ENCODE measurements around the gene TEX13A.
"Not testable (repeated sequence)": the region's sequence is repeated elsewhere in the genome, so short reads cannot be mapped to it uniquely, and the experiment has no call there.

Gene TEX13A, protein sequence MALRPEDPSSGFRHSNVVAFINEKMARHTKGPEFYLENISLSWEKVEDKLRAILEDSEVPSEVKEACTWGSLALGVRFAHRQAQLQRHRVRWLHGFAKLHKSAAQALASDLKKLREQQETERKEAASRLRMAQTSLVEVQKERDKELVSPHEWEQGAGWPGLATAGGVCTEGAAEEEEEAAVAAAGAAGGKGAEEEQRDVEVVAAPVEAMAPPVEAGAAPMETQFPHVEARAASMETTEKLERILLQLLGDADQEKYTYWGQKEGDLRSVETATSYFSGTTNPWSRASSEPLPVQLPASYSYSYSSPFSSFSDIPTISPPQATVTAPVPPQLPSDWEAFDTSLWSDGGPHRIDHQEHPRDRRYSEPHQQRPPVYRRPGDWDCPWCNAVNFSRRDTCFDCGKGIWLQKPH

DNA sequence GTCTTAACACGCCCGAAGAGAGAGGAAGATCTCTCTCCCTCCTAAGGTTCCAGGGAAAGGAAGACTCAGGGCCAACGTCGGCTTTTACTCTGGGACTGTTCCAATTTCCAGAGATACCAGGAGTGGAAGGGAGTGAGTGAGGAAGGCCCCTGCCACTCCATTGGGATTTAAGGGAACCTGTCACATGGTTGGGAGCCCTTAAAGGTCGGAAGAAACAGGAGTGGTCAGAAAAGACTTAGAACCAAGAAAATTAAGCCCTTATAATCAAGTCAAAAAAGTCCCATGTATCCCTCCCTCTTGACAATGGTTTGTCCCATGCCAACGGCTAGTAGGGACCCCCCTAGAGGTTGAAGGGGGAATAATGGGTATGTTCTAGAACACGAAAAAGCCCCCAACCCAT is at the start of gene TEX13A:
TSS of gene TEX13A (minus strand) at position 59 of the 400 bp plus-strand sequence. CDS start 297 bp downstream, outside the sequence.
- no peak for DNase-seq (ENCODE audit: low read depth, low spot score)

DNA sequence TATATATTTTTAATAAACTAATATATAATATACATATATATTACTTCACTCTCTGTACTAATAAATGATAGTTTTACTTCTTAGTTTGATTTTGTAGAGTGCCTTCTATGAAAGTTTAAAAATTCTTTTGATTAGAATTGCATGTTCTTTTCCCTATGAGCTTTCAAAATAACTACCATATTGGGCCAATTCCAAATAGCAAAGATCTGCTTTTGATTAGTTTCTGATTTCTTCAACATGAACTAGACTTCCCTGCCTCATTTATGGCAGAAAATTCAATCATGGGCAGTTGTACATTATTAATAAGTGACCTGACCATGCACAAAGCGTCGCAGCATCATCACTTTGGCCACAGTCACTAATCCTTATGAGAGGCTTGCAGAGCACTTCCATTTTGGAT is 48.9 kb upstream of the TEX13A start:
- DNase-seq (ENCODE audit: low read depth, low spot score) = no peak

DNA sequence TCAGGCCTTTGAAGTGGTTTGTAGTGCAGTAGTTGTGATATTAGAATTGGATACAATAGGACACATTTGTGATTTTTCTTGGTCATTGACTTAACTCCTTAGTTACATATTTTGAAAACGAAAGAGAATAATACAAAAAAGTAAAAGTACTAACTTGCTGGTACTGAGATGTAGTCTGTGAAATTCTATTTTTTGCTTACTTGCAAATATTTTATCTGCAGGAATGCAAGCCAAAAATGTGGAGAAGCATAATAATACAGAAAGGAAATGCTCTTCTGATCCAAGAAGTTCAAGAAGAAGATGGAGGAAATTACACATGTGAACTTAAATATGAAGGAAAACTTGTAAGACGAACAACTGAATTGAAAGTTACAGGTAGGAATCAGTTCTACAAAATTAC is 46.7 kb upstream of the TEX13A start:
- no peak for DNase-seq (ENCODE audit: low read depth, low spot score)

DNA sequence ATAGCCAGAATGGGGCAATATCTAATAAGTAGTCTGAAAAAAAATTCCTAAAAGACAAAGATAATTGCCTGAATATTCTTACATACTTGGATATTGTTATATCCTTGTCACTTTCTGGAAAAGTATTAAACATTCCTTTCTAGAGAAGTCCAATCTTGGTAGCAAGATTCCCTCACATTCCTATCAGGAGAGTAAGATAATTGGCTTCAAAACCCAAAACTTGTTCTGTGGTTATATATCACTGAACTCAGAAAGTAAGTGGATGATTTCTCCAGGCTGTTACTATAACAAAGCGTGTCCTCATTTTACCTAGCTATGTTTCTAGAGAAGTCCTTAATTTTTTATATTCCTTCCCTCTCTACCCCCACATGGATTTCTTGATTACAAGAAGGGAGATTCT is 46.0 kb upstream of the TEX13A start:
- no peak for DNase-seq (ENCODE audit: low read depth, low spot score)

DNA sequence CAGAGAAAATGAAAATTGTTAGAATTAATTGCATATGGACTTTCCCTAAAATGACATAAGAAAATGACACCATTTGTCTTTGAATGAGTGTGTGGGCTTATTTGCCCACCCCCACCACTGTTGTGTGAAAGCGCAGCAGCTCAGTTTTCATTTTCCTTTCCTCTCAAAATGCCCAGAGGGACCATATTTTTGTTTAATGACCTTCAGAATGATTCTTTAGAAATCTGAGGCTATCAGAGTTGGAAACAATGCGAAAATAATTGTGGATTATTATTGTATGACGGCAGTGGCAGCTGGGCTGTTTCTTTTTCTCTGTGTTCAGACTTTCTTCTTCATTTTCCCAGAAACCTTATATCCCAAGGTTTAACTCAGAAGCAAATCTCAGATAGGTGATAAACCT is 44.6 kb upstream of the TEX13A start:
- DNase-seq (ENCODE audit: low read depth, low spot score) = no peak

DNA sequence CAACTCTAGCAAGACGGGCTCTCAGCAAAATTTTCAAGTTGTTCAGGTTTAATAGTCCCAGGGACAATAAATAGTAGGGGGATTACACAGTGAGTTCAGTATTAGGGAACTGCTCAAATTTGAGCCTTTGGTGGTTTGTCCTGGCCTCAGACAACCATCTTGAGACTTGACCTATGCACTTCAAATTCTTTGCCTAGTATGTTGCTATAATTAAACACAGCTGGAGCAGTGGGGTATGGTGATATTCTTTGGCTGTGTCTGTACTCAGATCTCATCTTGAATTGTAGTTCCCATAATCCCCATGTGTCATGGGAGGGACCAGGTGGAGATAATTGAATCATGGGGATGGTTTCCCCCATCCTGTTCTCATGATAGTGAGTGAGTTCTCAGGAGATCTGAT is 43.3 kb upstream of the TEX13A start:
- DNase-seq (ENCODE audit: low read depth, low spot score) = no peak

DNA sequence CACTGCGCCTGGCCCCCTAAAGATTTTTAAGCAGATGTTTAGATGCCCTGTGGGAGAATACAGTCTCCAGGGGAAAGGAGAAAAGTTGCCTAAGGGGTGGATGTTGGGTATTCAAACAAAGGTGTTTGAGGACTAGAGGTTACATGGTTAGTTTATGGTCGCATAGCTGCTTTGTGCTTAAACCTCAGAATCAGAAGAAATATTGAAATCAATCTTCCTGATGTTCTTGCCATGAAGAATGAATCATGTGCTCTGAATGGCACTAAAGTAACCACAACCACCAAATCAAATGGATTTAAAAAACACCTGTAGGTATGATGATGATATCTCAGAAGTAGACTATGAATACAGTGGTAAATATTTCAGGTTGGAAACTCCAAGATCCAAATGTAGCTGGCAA is 42.7 kb upstream of the TEX13A start:
- DNase-seq (ENCODE audit: low read depth, low spot score) = no peak

DNA sequence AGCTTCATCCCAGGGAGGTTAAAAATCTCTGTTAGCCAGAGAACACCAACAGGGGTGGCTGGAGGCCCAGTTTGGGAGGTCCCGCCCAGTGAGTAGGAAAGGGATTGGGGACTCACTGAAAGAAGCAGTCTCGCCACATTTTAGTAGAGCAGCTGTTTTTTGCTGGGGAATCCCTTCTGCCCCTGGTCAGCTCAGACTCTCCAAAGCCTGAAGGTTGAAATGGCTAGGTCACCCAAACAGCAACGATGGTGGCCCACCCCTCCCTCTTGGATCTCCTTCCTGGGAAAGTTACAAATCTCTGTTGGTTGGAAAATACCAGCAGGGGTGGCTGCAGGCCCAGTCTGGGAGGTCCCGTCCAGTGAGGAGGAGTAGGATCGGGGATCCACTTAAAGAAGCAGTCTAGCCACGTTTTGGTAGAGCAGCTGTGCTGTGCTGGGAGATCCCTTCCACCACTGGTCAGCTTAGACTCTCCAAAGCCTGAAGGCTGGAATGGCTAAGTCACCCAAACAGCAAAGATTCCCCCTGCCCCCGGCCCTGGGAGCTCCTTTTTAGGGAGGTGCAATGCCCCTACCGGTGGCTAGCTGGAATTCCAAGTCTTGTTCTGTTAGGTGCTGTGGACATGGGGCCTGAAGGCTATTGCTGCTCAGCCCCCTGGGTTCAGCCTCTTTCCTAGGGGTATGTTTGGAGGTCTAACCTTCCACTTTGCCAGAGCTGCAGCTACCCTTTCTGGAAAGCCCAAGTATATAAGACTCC is 40.0 kb upstream of the TEX13A start:
- DNase-seq (ENCODE audit: low read depth, low spot score) = no peak

DNA sequence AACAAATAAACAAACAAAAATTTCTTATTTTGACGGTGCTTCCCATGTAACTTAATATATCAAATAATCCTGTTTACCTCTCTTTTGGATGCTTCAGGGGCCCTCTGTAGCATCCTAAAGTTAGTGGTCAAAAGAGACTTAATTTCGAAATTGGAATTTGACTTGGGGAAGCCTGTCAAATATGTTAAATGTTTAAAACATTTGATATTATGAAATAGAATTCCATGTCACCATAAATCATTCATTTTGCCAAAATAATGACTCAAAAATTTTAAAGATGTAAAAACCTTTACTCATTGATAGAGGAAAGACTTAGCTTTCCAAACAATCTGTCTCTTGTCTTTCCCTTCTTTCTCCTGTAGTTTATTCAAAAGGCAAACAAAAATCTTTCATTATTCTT is 20.6 kb upstream of the TEX13A start:
- no peak for DNase-seq (ENCODE audit: low read depth, low spot score)

DNA sequence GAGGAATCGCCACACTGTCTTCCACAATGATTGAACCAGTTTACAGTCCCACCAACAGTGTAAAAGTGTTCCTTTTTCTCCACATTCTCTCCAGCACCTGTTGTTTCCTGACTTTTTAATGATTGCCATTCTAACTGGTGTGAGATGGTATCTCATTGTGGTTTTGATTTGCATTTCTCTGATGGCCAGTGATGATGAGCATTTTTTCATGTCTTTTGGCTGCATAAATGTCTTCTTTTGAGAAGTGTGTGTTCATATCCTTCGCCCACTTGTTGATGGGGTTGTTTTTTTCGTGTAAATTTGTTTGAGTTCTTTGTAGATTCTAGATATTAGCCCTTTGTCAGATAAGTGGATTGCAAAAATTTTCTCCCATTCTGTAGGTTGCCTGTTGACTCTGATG is 16.9 kb upstream of the TEX13A start:
- DNase-seq (ENCODE audit: low read depth, low spot score) = not testable (repeated sequence)

DNA sequence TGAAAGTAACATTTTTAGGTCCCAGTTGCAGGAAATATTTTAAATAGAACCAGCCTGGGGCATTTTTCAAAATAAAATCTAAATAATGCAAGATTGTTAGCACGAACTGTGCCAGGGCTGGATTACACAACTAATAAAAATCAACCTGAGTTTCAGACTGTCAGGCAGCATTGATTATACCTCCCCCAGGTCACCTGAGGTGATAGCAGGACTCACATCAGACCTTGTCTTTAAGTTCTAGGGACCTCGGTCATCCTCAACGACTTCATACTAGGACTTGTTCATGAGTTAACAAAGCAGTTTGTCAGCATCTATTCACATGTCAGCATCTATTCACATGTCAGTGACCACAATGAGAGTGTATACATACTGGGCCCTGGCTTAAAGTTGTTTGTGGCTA is 8.7 kb upstream of the TEX13A start:
- no peak for DNase-seq (ENCODE audit: low read depth, low spot score)

DNA sequence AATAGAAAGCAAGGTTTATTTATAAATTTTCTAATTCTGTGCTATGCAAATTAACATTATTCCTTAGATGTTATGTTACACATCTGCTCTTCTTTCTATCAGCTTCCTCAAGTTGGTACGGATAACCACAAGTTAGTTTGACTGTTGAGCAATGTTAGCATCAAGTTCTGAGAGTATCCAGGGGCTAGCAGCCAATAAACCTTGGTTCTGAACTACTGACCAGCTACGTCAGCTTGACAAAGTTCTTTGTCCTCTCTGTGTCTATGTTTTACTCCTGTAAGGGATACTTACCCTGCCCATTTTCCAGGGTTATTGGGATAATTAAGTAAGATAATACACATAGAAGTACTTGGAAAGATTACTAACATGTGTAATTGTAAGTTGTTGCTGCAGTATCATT is 8.1 kb upstream of the TEX13A start:
- DNase-seq (ENCODE audit: low read depth, low spot score) = no peak

DNA sequence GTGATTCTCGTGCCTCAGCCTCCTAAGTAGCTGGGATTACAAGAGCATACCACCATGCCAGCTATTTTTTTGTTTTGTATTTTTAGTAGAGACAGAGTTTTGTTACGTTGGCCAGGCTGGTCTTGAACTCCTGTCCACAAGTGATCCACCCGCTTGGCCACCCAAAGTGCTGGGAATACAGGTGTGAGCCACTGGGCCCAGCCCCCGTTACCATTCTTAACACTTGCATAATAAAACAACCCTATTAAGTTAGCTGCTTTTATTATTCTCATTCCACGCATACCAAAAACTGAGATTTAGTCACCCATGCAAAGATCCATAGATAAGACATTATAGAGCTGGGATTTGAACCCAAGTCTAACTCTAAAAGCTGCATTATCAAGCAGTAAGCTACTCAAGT is 6.0 kb upstream of the TEX13A start:
- DNase-seq (ENCODE audit: low read depth, low spot score) = peak; percentile 15

DNA sequence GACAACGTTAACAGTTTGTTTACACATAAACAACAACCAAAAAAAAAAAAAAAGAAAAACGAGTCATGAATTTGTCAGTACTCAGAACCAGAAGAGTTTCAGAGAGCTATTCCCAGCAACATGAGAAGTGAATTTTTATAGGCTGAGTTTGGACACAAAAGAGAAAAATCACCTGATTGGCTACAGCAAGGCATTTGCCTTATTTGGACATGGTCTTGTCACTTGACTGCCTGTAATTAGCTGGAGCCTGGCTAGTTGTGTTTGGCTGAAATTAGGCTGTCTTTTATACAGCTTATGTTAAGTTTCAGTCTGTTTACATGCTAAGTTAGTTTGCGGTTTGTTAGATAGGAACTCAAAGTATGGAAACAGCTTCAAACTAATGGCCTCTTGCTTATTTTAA is 880 bp upstream of the TEX13A start:
- DNase-seq (ENCODE audit: low read depth, low spot score) = no peak

DNA sequence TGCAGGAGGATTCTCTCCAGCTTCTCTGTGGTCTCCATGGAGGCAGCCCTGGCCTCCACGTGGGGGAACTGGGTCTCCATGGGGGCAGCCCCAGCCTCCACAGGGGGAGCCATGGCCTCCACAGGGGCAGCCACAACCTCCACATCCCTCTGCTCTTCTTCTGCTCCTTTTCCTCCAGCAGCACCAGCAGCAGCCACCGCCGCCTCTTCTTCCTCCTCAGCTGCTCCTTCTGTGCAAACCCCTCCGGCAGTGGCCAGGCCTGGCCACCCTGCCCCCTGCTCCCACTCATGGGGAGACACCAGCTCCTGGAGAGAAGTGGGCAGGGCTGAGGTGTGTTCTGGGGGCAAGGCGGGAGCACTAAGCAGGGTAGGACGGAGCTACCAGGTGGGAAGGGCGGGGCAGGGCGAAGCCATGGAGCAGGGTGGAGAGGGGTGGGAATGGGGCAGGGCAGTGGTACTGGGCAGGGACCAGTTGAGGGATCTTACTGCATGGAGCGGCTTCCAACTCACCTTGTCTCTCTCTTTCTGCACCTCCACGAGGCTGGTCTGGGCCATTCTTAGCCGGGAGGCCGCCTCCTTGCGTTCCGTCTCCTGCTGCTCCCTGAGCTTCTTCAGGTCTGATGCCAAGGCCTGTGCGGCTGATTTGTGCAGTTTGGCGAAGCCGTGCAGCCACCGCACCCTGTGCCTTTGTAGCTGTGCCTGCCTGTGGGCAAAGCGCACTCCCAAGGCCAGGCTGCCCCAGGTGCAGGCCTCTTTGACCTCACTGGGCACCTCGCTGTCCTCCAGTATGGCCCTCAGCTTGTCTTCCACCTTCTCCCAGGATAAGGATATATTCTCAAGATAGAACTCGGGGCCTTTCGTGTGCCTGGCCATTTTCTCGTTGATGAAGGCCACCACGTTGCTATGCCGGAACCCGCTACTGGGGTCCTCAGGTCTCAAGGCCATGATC is 766 bp downstream of the TEX13A start:
- DNase-seq (ENCODE audit: low read depth, low spot score) = no peak

DNA sequence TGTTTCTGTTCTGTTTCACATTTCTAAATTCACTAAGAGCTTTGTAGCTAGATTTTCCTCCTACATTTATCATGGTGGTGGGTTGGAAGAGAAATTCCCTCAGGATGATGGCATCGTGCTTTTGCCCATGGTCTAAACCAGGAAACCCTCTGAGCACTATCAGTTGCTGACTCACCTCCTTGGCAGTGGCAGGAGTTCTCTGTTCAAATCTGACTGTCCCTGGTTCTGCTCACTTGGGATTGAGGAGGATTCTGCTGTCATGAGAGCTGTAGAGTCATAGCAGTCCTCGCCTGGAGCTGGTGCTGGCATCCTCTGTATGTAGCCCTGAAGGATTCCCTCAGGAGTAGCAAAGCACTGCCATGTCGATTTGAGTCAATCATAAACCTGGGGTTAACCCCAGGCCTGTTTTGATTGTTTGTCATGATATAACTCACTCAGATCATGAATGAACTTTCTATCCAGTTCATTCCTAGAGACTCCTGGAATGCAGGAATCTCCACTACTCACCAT is 9.4 kb downstream of the TEX13A start:
- DNase-seq (ENCODE audit: low read depth, low spot score) = no peak

DNA sequence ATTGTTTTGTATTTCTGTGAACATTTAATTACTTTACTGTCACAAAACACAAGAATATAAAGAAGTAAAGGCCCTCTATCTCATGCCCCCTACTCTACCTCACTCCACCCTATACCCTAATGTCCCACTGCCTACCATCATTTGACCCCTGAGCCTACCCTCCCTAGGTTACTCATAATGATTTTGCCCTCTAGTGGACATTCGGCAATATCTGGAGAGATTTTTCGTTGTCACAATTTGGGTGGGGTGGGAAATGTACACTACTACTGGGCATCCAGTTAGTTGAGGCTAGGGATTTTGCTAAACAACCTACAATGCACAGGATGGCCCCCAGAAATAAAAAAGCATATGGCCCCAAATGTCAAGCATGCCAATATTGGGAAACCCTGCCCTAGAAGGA is 10.2 kb downstream of the TEX13A start:
- DNase-seq (ENCODE audit: low read depth, low spot score) = no peak

DNA sequence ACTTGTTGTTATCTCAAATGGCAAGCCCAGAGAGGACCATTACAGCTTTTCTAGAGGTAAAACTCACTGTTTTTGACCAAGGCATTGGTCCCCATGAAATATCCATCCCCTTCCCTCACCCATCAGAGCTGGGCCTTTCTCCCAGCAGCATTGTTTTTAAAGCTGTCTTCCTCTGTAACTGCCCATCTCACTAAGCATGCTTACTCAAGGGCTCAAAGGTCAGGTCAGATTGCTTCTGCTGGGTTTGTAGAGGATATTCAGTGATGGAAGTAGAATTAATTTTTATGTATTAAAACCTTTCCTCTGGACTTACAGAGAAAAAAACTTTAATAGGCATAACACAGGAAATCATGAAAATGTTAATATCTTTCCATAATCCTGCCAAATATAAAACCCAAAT is 11.1 kb downstream of the TEX13A start:
- DNase-seq (ENCODE audit: low read depth, low spot score) = no peak

DNA sequence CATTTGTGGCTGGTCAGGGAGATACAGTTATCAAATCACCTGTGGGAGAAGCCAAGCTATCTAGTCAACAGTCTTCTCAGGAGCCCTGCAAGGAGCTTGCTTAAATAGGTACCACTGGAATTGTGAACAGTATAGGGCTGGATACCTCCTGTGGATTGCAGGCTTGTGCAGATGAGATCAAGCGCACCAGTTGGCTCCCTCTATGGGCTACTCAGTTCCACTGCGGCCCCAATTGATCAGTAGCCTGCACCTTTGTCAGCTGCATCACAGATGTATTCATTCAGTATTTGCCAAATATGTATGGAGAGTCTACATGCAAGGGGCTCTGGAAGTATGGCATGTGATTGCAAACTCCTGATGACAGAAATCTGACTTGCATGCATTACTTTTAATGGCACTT is 28.6 kb downstream of the TEX13A start:
- DNase-seq (ENCODE audit: low read depth, low spot score) = no peak

DNA sequence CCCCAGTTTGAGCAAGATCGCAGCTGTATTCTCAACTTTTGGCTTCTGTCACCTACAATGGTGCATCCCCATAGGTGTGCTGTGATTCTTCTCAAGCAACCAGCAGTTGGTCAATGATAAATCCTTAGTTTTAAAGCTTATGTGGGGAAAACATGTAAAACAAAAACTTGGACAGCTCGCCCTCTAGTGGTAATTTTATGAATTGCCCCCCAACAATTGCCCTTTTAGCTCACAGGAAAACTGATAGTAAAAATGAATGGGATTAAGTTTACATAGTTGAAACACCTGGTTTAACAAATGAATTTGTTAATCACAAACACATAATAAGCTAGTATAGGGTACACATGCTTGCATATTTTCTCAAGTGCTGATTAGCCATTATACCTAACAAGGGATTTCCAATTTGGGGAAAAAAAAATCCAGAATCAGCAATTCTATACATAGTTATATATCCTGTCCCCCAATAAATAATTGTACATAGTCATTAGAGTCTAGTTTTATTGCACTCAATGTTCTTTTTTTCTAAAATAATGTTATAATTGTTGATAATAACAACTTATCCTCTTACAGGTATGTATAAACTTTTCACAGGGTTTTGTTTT is 30.1 kb downstream of the TEX13A start:
- no peak for DNase-seq (ENCODE audit: low read depth, low spot score)

DNA sequence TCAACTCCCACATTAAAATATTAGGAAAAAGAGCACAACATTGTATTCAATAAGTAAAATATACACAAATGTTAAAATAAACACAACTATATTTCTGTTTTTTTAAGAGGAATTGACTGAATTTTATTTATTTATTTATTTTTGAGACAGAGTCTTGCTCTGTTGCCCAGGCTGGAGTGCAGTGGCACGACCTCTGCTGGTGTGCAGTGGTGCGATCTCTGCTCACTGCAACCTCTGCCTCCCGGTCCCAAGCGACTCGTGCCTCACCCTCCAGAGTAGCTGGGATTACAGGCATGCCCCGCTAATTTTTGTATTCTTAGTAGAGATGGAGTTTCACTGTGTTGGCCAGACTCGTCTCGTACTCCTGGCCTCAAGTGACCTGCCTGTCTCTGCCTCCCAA is 31.4 kb downstream of the TEX13A start:
- DNase-seq (ENCODE audit: low read depth, low spot score) = no peak
